GM23248 (cell line): Measurements from ENCODE around the gene PMP22.

ENCODE experiments used
- EZH2 ChIP-seq: fragments of 200-600 bp; sonication (generic); IDR thresholded peaks from 2 replicates; pipeline ENCODE4 v1.6.1; 2018; ENCODE audit warnings: antibody characterized with exemption, mild to moderate bottlenecking; ENCODE audit not compliant: insufficient read depth, poor library complexity, severe bottlenecking
- EZH2phosphoT487 ChIP-seq: fragments of 200-600 bp; sonication (generic); IDR thresholded peaks from 2 replicates; pipeline ENCODE4 v1.6.1; 2018; ENCODE audit warnings: antibody characterized with exemption, moderate library complexity, mild to moderate bottlenecking, low read depth; ENCODE audit not compliant: insufficient read depth

DNA sequence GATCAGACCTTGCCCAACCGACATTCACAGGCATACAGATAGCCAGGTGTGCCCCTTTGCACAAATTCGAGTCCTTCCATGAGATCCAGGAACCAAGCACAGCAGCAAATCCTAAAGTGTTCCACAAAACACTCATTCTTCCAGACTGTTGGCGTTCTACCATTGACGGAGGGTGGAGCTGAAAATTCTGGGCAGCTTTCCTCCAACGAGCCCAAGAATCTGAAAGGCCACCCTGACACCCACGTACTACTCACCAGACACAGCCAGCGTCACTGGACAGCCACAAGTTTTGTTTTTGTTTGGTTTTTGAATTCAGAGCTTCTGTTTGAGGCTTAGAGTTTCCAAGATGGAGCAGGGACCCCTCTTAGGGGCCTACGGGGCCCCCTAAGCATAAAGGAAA is 83.8 kb downstream of the PMP22 start:
- TF ChIP-seq EZH2 = no peak
- TF ChIP-seq EZH2phosphoT487 = no peak
